Measurements from ENCODE around the gene DOCK1.

DOCK1 gene

DNA sequence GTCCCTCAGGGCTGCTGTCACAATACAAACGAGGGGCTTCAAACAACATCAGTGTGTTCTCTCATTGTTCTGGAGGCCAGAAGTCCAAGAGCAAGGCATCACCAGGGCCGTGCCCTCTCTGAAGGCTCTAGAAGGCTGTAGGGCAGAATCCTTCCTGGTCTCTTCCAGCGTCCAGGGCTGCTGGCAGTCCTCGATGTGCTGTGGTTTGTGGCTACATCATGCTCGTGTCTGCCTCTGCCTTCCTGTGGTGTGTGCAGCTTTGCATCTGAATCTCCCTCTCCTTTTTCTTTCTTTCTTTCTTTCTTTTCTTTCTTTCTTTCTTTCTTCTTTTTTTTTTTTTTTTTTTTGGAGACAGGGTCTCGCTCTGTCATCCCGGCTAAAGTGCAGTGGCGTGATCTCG, 187.7 kb downstream of the DOCK1 start:
- no peak for DNase-seq

DNA sequence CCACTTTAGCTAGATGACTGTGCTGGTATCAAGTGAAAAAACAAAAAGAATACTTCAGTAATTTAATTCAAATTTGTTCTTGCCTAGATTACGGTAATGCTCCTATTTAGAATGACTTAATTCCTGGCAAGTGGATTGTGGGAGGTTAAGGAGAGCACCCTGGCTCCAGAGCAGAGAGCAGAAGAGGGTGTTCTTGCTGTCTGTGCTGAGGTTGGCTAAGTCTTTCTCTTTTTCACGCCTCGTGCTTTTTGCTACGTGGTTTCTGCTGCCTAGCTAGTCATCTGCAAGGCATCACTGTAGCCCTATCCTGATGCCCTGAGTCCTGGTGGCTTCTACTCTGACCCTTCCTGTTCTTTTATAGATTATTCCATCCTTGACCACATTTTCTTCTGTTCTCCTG, 189.8 kb downstream of the DOCK1 start:
- DNase-seq = no peak

DNA sequence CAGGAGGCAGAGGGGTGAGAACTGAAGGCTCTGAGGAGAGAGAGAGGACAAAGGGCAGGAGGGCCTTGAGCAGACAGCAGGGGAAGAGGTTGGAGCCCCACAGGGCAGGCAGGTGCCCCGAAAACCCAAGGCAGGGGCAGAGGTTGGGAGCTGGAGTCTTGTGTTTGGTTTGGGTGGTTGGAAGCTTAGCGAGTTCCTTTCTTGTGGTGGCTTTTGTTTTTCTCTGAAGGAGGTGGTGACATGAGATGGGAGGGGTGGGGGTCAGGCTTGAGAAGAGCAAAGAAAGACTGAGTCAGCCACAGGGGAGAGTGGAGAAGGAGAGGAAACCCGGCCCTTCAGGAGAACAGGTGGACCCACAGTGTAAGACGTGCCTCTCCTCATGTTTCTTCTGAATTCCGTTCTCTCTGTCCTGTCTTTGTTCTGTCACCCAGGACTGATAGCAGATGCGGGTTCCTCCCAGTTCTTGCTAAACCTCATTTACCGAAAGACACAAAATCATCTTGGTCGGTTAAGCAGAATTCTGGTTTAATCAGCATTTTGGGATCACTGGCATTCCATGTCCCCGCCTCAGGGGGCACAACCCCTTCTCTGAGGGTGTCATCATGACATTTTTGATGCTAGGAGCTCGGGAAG, 195.9 kb downstream of the DOCK1 start:
- no peak for DNase-seq

DNA sequence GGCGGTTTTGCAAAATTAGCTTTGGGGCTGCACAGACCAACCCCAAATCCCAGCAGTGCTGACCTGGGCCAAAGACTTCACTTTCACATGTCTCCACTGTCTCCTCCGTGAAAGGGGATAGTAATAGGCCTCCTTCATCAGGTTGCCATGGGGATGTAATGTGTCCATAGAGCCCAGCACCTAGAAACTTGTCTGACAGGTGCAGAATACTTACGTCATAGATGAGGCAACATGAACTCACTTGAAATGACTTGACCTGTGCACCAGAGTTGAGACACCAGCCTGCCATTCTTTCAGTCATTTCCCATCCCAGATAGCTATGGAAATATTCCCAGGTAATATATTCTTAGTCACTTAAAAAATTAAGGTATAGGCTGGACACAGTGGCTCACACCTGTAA, 196.9 kb downstream of the DOCK1 start:
- DNase-seq = no peak

DNA sequence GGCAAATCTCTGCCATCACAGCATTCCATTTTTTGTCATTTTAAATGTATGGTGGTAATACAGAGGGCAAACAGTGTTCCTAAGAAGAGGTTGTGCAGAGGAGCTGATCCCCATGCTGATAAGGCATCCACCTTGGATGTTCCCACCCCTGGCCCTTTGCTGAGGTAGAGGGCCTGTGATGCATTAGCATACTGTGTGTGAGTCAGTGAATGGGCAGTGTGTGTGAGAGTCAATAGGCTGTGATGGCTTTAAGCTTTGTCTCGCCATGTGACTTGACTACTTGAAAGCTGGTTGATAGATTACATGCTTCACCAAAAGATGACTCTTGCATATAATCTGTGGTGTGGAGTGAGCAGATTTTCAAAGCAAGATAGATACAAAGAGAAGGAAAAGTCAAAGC, 209.9 kb downstream of the DOCK1 start:
- no peak for DNase-seq

DNA sequence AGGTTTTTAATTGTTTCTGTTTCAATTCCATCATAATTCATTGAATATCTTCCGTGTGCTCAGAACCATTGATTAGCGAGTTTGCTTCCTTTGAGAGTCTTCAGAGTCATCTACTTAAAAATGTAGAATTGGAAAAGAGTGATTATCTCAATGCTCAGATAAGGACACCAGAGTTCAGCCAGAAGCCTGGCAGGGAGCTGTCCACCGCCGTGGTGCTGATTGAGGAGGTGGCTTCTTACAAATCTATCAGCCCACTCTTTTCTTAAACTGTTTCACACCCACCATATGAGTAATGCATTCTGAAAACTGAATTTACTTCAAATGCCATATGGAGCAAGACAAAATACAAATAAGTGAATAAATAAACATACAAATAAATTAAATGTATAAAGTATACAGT, 211.9 kb downstream of the DOCK1 start:
- DNase-seq = no peak

DNA sequence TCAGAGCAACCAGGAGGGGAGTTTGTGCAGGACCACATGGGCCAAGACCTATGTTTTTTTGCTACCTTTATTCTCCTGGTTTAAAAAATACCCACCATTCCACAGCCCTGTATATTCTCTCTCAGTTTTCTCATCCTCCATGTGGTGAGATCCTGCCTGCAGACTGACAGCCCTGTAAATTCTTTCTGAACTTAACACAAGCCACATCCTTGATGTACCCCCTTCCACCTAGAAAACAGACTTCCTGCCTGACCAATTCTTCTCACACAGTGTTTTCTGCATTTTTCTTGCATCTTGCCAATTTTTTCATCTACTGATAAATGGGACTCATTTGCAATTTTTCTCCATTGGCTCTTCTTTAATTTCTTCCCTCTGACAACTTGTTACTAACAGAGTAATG, 212.8 kb downstream of the DOCK1 start:
- no peak for DNase-seq

DNA sequence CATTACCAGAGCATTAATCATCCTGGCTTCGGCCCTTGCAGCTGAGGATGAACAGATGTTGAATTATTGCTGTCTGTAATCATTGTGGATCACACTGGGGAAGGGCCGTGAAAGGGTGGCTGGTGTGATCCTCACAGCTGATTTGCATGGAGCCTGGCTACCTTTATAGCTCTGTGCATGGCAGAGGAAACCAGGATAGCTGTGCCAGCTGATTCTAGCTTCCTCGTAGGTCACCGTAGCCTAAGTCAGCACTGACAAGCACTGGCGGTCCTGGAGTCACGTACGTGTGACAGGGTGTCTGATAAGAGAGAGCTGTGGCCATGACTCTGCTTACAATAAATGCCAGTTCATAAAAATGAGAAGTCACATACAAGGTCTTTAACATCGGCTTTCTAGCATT, 214.7 kb downstream of the DOCK1 start:
- no peak for DNase-seq

DNA sequence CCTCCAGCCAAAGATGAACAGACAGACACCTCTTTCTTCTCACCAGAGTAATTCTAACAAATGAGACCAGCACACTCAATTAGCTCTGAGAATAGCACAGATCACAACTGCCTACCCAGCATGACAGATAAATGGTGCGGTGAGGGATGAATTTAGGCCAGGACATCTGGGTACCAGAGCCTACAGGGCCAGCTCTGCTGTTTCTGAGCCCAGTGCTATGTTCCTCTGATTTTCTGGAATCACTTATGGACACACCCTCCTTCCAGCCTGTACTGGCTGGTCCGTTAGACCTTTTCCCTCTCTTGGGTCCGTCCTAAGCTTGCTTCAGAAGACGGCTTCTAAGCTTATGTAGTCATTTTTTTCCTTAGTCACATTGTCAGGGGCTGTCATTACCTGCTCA, 217.6 kb downstream of the DOCK1 start:
- DNase-seq = no peak

DNA sequence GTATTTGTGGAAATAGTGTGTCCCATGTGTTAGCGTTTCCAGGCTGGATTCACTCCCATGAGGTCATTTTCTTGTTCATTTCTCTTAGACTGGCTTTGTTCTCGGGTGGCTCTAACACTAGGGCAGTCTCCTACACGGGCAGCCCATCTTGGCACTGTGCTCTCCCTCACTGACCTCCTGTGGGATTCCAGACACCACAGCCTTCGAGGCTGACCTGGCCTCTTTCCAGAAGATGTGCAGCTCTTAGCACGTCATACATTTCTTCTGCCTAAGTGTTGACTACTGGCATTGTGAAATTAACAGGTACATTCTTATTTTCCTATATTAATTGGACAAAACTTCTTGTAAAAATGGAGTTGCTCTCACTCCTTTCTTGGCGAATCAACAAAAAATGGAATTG, 218.4 kb downstream of the DOCK1 start:
- DNase-seq = no peak

DNA sequence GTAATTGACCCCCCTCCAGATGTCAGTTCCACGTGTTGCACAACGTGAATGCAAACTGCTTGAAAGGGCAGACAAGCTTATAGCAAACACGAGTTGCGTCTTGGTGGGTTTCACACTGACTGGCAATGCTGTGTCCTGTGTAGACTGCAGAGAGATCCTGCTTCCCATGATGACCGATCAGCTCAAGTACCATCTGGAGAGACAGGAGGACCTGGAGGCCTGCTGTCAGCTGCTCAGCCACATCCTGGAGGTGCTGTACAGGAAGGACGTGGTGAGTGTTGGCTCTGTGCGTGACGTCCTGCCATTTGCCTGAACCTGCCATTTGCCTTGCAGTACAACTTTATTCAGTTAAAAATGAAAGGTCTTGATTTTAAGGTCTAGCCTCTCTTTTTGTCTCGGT, 220.1 kb downstream of the DOCK1 start:
- no peak for DNase-seq

DNA sequence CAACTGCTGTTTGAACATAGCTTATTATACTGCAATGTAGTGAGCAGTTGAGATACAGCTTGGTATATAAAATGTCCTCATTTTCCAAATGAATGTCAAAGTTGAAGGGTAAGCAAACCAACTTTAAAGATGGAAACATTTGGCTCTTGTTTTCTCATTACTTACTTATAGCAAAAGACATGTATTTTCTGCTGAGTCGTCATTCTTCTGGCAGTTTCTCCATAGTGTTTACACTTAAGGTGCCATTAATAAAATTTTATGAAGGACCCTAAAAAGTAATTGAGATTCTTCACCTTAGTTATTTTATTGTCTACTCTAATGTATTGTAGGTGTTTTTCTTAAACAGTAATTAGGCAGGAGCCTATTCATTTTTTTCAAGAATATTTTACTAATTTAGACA, 222.6 kb downstream of the DOCK1 start:
- no peak for DNase-seq

DNA sequence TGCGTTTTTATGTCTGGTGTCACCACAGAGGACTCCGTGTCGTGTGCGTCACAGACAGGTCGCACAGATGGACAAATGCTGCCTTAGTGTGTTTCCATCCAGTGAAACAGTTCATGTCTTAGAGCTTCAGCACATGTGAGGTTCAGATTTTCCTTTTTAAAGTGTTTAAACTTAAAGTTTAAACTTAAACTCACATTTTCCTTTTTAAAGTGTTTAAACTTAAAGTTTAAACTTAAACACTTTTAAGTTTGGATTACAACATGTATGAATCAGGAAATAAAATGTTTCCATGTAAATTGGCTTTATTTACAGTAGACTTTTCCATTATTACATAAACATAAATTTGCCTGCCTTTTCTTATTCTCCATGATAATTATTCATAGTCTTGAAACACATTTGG, 223.9 kb downstream of the DOCK1 start:
- DNase-seq = no peak

DNA sequence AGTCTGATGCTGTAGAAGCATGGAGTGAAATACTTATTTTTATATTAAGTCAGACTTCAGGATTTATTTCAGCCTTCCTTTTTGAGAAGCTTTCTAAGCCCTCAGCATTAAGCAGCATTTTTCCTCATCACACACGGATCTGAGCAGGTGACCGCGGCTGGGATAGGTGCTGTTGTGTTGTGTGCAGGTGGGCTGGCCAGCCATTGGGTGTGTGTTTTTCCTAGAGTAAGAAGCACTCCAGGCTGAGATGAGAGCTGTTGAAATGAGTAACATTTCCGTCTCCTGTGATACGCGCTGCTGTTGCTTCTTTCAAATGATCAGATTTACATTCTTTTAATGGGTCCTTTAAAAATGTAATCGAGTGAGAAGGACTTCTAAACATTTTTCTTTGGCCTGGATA, 227.2 kb downstream of the DOCK1 start:
- DNase-seq = no peak

DNA sequence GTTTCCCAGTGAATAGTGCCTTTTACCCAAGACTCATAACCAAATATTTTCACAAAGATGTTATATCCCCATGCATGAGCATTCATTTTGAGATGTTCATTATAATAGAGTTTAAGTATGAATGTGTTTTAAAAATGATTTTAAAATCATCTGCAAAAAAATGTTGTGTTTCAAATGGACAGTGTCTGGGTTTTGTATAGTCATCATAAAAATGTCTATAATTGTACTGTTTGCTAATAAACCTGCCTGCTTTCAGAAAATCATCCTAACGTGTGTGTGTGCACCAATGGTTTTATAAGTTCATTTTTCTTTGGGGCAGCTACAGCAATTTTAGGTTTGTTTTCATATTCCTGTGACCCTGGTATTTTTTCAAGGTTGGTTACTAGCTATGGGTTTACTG, 228.0 kb downstream of the DOCK1 start:
- DNase-seq = no peak

DNA sequence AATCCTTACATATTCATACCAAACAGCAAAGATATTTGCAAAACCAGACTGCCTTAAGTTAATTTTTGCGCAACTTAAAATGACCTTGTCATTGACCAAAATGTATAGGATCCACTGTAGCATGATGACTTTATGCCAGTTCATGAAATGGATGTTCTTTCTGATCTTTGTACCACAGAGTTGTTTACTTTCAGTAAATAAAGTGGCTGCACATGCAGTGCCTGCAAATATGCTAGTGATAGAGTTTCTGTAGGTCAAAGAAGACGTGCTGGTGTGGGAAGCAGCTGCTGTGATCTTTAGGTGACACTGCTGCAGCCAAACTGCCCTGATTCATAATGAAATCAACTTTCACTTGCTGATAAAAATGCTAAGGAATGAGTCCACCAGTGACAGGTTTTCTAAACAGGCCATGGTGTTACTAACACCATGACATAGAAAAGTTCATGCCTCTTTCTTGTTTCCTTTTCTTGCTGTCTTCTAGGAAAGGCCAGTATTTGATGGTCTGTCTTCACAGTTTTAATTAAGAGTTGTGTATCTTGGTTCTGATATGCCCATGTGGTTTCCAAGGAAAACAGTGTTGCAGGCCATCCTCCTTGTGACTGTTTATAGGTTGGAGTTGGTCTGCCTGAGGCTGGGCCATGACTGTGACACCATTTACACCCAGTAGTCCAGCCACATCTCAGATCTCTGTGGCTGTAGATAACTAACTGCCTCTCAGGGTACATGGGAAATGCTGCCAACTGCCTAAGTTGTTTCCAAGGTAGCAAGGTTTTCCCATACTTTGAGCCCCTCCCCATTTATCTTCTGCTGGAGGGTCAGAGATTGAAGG, 228.7 kb downstream of the DOCK1 start:
- no peak for DNase-seq

DNA sequence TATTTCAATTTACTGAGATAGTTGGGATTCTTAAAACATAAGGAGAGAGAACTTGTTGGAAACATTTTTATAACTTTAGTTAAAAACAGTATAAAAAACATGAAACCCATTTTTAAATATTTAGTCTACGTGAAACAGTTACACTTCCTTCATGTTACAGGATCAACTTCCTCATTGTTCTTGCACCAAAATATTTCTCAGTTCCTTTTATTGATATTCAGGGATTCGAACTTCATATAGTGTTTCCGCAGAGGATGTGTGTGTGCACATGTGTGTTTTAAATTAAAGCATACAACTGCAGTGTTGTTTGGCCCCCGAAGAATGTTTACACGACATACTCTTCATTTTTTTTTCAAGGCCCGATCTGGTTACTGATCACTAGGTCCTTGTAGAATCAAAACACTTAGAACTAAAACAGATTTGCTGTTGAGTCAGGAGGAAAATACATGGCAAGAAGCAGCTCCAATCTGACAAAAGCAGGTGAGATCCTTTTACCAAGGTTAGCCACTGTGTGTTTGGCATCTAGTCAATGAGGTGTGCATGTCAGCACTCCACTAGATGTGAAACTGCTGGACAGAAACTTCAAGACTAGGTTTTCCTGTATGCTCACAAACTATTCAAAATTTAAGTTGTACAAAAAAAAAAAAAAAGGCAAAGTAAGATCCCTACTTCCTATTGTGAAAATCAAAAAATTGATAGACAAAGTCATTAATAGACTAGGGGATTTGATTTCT, 230.8 kb downstream of the DOCK1 start:
- no peak for DNase-seq

DNA sequence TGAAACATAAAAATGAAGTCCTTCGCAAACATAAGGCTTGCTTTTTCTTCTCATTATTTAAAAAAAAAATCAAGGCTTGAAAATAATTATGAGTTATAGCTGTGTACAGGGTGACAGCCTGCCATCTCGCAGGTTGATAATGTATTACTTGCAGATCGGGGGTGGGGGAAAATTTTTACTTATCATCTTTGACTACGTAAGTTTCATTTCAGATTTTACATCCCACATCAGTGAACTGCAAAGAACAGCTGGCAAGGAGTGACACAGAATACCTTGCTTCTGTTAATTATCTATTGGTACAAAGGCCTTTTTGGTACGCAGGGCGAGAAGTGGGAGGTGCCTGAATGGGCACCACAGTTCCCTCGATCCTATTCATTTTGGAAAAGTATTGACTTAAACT, 232.2 kb downstream of the DOCK1 start:
- DNase-seq = no peak

DNA sequence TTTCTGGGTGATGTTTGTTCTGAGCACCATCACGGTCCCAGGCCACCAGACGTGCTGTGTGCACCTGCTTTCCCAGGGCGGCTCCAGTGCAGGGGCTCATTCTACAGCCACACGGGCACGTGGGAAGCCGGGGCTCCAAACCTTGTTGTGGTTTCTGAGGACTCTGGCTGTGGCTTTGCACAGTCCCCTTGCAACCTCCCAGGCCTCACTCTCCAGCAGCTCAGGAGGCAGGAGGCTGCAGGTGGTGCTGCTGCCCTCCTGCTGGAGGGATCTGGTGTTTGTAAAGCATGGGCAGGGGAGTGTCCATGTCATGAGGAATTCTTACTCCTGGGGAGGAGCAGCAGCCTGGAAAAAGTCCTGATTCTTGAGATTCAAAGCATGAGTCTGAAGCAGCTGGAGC, 236.9 kb downstream of the DOCK1 start:
- DNase-seq = no peak

DNA sequence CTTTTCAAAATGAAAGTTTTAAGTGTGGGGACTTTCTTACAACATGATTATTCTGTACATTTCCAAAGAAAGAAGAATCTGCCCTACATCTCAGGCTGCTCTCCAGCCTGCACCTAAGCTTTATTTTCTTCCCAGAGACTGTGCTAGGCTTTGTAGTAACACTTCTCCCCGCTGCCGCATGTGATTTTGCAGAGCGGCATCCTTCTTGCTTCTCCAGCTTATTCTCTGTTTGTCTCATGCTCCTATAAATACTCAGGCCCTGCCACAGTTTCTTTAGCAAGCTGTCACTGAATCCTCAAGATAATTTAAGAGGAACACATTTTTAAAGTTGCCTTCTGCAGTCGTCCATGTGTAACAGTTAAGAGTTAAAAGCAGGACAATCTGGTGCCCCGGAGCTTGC, 237.6 kb downstream of the DOCK1 start:
- no peak for DNase-seq

DNA sequence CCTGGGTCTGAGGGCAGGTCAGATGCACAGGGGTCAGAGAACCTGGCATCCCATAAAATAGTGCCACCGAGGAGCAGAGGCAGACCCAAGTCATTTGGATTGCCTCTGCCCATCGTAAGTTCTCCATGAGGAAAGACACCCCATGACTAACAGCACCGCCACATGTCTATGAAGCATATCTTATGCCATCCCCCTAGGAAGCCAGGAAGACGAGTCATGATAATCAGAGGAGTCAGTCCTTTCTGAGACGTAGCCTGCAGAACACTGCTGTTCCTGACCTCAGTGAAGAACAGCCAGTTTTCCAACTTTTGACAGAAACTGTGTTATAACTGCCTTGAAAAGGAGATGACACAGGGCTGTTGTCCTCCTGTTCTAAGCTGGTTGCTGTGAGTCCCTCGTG, 239.9 kb downstream of the DOCK1 start:
- no peak for DNase-seq

DNA sequence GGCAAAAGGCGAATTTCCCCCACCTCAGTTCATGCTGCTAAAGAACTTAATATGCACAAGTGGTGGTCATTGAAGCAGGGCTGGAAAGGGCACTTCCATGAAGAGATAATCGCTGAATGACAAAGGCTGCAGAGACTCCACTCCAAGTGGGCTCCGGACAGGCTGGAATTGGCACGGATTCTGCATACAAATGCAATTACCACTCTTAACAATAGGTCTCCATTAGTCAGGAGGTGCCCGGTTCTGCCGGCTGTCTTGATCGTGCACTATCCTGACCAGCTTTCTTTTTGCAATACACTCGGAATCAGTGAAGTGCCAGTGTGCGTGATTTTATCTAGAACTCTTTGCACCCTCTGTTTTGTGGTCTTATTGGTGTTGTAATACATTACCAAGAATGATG, 241.4 kb downstream of the DOCK1 start:
- DNase-seq = no peak

DNA sequence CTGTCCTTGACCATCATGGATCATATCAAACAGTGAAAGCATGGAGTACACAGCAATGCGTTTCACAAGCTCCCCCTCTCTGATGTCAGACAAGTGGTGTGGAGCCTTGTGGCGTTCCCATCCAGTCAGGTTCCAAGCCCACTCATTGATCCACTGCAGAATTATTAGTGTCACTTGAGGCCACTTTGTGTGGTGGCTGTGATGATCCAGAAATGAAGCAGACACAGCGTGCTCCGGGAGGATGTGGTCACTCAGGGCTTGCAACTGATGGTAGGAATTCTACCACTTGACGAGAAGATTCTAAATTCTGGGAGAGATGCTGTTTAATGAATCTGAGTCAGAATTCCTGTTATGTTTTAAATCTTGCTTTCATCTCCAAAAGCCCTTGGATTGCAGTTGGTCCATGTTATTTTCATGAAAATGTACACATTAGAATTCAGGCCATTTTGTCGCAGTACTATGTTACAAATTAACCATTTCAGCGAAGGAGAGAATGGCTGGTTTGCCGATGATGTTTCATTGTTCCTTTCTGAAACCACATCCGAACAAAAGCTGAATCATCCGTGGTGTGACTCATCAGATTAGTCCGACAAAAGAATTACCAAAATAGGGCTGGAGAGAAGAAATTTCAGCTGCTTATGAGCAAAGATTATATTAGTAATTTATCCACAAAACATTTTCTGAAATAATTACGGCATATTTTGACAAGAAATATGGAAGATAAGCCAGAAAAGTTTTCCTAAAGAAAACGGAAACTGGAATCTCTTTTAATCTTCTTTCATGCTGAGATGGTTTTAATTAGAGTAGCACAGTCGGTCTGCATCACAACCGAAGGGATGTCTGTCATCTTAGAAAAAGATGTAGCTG, 243.1 kb downstream of the DOCK1 start:
- DNase-seq = no peak

DNA sequence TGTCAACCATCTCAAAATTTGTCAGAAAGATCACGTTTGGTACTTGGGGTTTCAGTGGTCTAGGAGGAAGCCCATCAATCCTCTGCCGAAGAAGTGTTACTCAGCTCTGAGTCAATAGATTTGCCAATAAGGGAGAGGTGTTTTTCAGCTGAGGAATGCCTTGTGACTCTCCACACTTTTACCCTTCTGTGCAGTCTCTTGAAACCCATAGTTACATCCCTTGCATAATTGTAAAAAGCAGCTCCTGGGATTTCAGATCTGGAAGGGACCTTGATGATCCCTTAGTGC, 243.6 kb downstream of the DOCK1 start:
- DNase-seq = no peak

Measured in activated CD4-positive, alpha-beta T cell treated with anti-CD3 and anti-CD28 coated beads, Interleukin-2, amount 50 U/mL, for 4 hours (primary cell).